Loucy (cell line): ENCODE results near the gene CNNM3.

Experiments used
- H2AFZ ChIP-seq: fragments of 200-600 bp; sonication (generic); 2 replicates; pipeline ENCODE4 v1.6.0; 2016; ENCODE audit warnings: antibody characterized with exemption, mild to moderate bottlenecking, low read length, moderate library complexity
- H3F3A ChIP-seq: fragments of 200-600 bp; 2 replicates; pipeline ENCODE4 v1.6.0; 2016; ENCODE audit warnings: antibody characterized with exemption, low read depth, mild to moderate bottlenecking
- H3K27me3 ChIP-seq: fragments of 200-600 bp; sonication (generic); 2 replicates; pipeline ENCODE4 v1.6.1; 2014; ENCODE audit warnings: low read length, mild to moderate bottlenecking; ENCODE audit not compliant: insufficient read depth, poor library complexity, severe bottlenecking
- H3K36me3 ChIP-seq: fragments of 200-600 bp; sonication (generic); 2 replicates; pipeline ENCODE4 v1.6.1; 2016; ENCODE audit warnings: low read length; ENCODE audit not compliant: insufficient read depth
- H3K4me1 ChIP-seq: fragments of 200-600 bp; sonication (generic); 2 replicates; pipeline ENCODE4 v1.5.1; 2014; ENCODE audit warnings: low read length, mild to moderate bottlenecking; ENCODE audit not compliant: insufficient read depth, poor library complexity, severe bottlenecking
- H3K4me2 ChIP-seq: fragments of 200-600 bp; sonication (generic); 2 replicates; pipeline ENCODE4 v1.6.0; 2014; ENCODE audit warnings: antibody characterized with exemption, low read length, low read depth, mild to moderate bottlenecking; ENCODE audit not compliant: poor library complexity, severe bottlenecking
- H3K4me3 ChIP-seq: fragments of 200-600 bp; sonication (generic); 2 replicates; pipeline ENCODE4 v1.5.1; 2014; ENCODE audit warnings: low read length, mild to moderate bottlenecking, mixed read lengths; ENCODE audit not compliant: poor library complexity, severe bottlenecking
- H3K79me2 ChIP-seq: fragments of 200-600 bp; sonication (generic); 2 replicates; pipeline ENCODE4 v1.6.1; 2014; ENCODE audit warnings: low read length; ENCODE audit not compliant: insufficient read depth
- H3K9ac ChIP-seq: fragments of 200-600 bp; sonication (generic); 2 replicates; pipeline ENCODE4 v1.6.0; 2014; ENCODE audit warnings: mild to moderate bottlenecking, low read depth, low read length, moderate library complexity; ENCODE audit not compliant: poor library complexity, severe bottlenecking
- H3K9me2 ChIP-seq: fragments of 200-600 bp; sonication (generic); replicated peaks from 2 replicates; pipeline ENCODE4 v1.6.1; 2016; ENCODE audit warnings: low read depth, low read length, mixed read lengths
- H3K9me3 ChIP-seq: fragments of 200-600 bp; sonication (generic); 2 replicates; pipeline ENCODE4 v1.6.1; 2014; ENCODE audit warnings: mild to moderate bottlenecking, antibody characterized with exemption, low read length, low read depth; ENCODE audit not compliant: insufficient read depth
- H4K20me1 ChIP-seq: fragments of 200-600 bp; sonication (generic); 2 replicates; pipeline ENCODE4 v1.6.0; 2014; ENCODE audit warnings: antibody characterized with exemption, low read length, mild to moderate bottlenecking; ENCODE audit not compliant: insufficient read depth, poor library complexity, severe bottlenecking
- EZH2phosphoT487 ChIP-seq: fragments of 200-600 bp; IDR thresholded peaks from 2 replicates; pipeline ENCODE4 v1.6.1; 2018; ENCODE audit warnings: antibody characterized with exemption, mild to moderate bottlenecking, moderate library complexity, borderline replicate concordance
- TF ChIP-seq, protein P1 (sequence below): fragments of 200-600 bp; sonication (generic); conservative IDR thresholded peaks from 2 replicates; pipeline ENCODE4 v1.5.1; 2014; ENCODE audit warnings: mild to moderate bottlenecking, antibody characterized with exemption, low read length

CNNM3 gene

GRCh38 chr2:96869822-96870625 lies 54.0 kb downstream of the CNNM3 start, which contains the start of gene SEMA4C:
Gene SEMA4C (minus strand): TSS chr2:96870080. CDS start chr2:96867886, 2,194 bp downstream.
- Histone ChIP-seq H3K9me2 (no peaks in the 10 kb centered on the region), H3K27me3 (peaks cover 3% of the 10 kb centered on the region), H3K9ac (peak within 1 kb of the TSS; percentile 100), H3K36me3 (peaks cover 9% of the 10 kb centered on the region; the same call in 1 of the 2 replicates), H3K79me2 (peaks cover 42% of the 10 kb centered on the region), H3K4me2 (peak within 1 kb of the TSS; percentile 93), H3K9me3 (no peaks in the 10 kb centered on the region), H2AFZ (peak within 1 kb of the TSS; percentile 89), H3F3A (peaks cover 4% of the 10 kb centered on the region), H3K4me1 (peaks cover 17% of the 10 kb centered on the region), H3K4me3 (peak within 1 kb of the TSS; percentile 99), H4K20me1 (peaks cover 29% of the 10 kb centered on the region)
- TF ChIP-seq, protein P1, sequence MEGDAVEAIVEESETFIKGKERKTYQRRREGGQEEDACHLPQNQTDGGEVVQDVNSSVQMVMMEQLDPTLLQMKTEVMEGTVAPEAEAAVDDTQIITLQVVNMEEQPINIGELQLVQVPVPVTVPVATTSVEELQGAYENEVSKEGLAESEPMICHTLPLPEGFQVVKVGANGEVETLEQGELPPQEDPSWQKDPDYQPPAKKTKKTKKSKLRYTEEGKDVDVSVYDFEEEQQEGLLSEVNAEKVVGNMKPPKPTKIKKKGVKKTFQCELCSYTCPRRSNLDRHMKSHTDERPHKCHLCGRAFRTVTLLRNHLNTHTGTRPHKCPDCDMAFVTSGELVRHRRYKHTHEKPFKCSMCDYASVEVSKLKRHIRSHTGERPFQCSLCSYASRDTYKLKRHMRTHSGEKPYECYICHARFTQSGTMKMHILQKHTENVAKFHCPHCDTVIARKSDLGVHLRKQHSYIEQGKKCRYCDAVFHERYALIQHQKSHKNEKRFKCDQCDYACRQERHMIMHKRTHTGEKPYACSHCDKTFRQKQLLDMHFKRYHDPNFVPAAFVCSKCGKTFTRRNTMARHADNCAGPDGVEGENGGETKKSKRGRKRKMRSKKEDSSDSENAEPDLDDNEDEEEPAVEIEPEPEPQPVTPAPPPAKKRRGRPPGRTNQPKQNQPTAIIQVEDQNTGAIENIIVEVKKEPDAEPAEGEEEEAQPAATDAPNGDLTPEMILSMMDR: no peak
- TF ChIP-seq EZH2phosphoT487: no peak

GRCh38 chr2:96870626-96871255 lies 54.7 kb downstream of the CNNM3 start:
- Histone ChIP-seq H3K27me3 (peaks cover 3% of the 10 kb centered on the region), H3K9ac (peak overlapping the region; percentile 100), H3K9me3 (no peaks in the 10 kb centered on the region), H4K20me1 (peaks cover 23% of the 10 kb centered on the region), H3K4me3 (peak overlapping the region; percentile 99), H3K36me3 (peaks cover 2% of the 10 kb centered on the region; the same call in 1 of the 2 replicates), H3F3A (peaks cover 4% of the 10 kb centered on the region), H3K4me1 (peaks cover 22% of the 10 kb centered on the region), H3K9me2 (no peaks in the 10 kb centered on the region), H3K79me2 (peaks cover 35% of the 10 kb centered on the region), H3K4me2 (peak overlapping the region; percentile 93), H2AFZ (no peak overlapping the region)
- TF ChIP-seq EZH2phosphoT487: no peak
- TF ChIP-seq, protein P1: no peak

DNA sequence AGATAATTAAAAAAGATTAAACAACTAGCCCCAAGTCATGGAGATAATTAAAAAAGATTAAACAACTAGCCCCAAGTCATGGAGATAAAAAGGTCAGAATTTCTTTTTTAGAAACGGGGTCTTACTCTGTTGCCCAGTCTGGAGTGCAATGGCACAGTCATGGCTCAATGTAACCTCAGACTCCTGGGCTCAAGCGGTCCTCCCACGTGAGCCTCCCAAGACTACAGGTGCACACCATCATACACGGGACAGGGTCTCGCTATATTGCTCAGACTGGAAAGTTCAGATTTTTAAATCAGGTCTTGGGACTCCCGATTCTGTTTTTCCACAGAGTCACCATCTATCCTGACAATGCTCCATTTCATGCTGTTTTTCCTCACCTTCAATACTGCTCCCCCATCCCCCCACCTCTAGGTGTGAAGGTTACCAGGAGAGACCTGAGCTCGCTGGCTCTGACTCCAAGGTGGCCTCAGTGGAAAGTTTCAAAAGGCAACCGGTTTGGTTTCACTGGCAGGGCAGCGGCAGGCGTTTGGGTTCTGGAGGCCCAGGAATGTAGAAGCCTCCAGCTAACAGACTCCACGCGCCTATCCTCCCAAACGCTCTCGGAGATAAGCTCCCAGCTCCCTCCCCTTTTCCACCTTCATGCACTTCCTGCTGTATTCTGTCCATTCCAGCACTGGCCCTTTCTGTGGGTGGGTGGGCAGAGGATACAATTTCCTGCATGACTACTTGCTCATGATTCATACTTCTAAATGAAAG lies 56.7 kb downstream of the CNNM3 start:
- no peak overlapping the region for H3K4me2 ChIP-seq
- no peaks in the 10 kb centered on the region for H3K9me3 ChIP-seq
- no peaks in the 10 kb centered on the region for H3K9me2 ChIP-seq
- peaks cover 3% of the 10 kb centered on the region for H4K20me1 ChIP-seq
- TF ChIP-seq, protein P1: no peak
- TF ChIP-seq EZH2phosphoT487: no peak
- no peaks in the 10 kb centered on the region for H3K36me3 ChIP-seq
- H2AFZ ChIP-seq: no peak overlapping the region
- H3K9ac ChIP-seq: no peak overlapping the region
- H3F3A ChIP-seq: peaks cover 4% of the 10 kb centered on the region
- H3K4me1 ChIP-seq: peaks cover 27% of the 10 kb centered on the region
- peaks cover 3% of the 10 kb centered on the region for H3K27me3 ChIP-seq
- no peak overlapping the region for H3K4me3 ChIP-seq
- H3K79me2 ChIP-seq: peaks cover 15% of the 10 kb centered on the region
